HL-60/S4 treated with phorbol 12-myristate 13-acetate at 8.2 ng/mL for 4 days and 3 days (cell line): ENCODE results near the gene LEF1.

Experiments used
- in situ Hi-C: fragments of 300-500 bp; cut with MboI; formaldehyde crosslinking; loops from 2 replicates; pipeline ENCODE4 v1.15.0; 2022; ENCODE audit warnings: low sequenced_read_pairs

The LEF1 gene

DNA sequence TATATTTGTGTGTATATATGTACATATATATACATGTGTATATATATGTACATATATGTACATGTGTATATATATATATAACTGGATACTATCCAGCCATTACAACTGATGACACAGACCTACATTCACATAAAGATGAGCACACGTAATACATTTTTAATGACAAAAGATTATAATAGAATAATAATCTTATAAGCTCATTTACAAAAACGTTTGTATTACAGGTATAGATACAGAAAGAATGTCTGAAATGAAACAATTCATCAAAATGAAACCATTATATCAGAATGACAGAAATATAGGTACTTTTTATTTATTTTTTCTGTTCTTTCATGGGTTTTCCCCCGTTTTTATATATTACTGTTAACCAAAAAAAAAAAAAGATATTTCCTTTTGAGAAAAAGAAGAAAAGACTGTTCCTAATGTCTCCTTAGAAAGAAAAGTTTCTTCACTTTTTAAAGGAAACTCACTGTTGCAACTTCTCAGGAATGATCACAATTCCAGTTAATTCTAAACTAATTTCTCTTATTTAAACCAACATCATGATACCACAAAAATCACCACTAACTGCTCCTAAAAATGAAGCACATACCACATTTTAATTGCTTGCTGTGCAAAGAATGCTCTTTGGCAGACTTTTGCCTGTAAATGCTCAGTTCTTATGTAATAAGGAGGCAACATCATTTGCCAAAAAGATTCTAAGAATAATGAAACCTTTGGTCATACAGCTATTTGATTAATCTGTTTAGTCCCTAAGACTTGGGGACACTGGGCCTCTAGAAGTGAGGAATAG is 18.9 kb downstream of the LEF1 start:
- in situ Hi-C loops, result no loop called here

DNA sequence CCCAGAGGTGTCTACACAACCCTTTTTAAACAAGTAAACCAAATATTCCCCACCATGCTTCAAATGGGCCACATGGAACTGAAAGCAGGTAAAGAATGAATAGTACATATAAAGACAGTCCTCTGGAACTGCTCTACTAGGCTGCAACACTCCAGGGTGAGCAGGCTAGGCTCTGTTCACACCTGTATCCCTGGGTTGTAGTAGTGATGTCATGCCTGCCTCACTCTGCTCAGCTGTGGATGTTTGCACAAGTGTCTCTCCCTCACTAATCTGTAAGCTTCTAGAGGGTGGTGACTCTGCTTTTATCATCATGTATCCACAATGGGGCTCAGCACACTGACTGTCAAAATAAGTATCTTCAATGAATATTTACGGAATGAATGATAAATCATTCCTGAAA is 20.4 kb downstream of the LEF1 start:
- in situ Hi-C loops, result no loop called here

GRCh38 chr4:108146819-108147218 is 21.9 kb downstream of the LEF1 start:
- in situ Hi-C loops, result no loop called here

- in situ Hi-C loops, result no loop called here
Observed at GRCh38 chr4:108146336-108146735, 22.4 kb downstream of the LEF1 start.

DNA sequence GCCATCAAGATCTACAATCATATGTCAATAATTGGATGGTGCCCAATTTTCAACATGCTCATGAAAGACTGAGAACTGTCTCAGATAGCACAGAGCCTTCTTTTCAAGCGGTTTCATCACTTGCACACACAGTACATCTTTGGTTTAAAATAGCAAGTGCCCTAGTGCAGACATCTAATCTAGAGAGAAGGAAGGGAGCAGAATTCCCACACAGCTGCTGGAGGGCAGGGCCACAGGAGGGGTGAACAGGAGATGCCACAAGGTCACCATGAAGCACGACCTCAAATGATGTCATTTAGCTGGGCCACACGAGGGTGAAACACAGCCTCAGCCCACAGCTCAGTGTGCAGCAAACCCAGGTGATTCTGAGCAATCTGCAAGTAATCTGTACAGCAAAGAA is 24.3 kb downstream of the LEF1 start:
- in situ Hi-C loops, result no loop called here

DNA sequence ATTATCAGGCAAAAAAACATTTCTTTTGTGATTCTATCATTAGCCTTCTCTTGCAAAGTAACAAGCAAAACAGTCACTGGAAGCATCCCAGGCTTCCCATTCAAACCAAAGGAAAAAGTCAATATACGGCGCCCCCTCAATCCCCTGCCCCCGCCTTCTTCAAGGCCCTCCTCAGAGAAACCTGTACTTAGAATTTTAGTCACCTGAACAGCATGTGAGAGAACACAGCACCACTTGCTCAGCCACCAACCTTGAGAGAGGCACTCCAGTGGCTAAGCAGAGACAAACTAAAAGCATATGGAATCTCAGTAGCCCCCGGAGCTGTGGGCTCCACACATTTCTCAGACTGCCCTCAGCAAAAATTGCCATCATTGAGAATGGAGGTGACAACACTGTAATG is 25.2 kb downstream of the LEF1 start:
- in situ Hi-C loops, result no loop called here

DNA sequence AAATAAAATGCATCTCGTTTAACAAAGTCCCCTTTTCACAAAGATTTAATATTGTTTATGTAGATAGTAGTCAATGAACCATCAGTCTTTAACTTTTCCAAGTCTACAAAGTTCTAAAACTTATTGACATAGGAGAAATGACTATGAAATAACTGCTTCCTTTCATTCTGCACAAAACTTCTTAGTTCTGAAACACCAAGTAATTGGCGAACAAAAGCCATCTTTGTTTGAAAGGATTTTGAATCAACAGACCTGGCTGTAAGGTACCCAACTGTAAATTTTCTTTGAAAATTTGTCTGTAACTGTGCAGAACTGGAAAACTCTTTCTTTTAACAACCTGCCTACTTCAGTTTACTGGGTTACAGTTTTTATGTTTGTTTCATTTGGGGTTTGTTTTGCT is 25.9 kb downstream of the LEF1 start:
- in situ Hi-C loops, result no loop called here

GRCh38 chr4:108141213-108141950 is 27.4 kb downstream of the LEF1 start:
- in situ Hi-C loops, result no loop called here

DNA sequence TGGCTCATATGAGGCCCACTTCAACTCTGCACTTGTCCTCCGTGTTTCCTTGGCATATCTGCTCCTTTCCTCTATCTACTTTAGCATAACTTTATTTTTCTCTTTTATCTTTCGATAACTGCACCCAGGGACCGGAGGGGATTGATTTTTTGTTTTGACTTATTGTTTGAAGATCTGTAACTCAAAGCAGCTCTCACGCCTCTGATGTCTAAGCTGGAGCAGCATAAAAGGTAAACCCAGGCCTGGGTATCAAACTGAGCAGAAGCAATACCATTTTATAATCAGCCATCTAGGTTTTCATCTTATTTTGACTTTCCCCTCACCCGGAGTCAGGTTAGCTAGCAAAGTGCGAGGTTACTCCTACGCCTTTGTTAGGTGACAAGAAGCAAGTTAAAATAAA is 28.4 kb downstream of the LEF1 start:
- in situ Hi-C loops, result no loop called here

DNA sequence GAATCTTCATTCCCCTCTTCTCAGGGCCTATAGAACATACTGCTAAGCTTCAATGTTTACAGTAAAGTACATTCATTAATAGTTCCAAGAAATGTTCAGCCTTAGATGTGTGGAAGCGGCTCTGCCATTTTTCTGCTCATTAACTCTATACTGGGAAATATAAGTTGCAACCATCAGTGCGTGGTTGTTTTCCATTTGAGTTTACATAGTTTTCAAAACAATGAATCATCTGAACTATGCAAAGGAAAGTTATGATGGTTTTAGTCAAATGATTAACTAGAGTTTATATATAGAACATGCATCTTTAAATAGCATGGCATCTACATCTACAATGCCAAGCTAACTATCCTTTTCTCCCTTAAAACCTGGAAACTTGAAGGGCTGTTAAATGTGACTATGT is 29.6 kb downstream of the LEF1 start:
- in situ Hi-C loops, result no loop called here

- in situ Hi-C loops, result no loop called here
Observed at GRCh38 chr4:108135549-108136209, 33.1 kb downstream of the LEF1 start.

DNA sequence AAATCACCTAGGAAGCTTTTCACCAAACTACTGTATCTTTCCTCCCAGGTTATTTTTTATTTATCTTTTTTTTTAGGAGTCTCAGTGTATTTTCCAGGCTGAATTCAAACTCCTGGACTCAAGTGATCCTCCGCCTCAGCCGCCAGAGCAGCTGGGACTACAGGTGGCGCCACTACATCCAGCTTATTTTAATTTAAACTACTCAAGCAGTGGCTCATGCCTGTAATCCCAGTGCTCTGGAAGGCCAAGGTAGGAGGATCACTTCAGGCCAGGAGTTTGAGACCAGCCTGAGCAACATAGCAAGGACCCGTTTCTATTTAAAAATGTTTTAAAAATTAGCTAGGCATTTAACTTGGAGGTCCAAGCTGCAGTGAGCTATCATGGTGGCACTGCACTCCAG is 37.8 kb downstream of the LEF1 start:
- in situ Hi-C loops, result no loop called here

DNA sequence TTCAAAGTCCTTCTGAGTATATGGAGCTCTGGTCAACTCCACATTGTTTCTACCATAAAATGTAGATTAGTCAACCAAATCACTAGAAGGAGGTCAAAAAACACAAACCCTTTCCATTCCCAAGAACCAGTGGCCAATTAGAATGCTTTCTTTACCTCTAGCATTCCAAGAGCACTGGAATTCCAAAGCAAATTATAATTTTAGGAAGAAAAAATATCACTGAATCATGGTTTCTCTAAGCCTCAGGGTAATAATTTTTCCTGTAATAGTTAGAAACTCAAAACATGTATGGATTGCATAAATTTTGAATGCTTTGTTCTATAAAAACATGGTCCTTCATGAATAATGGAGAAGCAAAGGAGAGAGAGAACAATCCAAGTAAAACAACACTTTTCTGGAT is 39.5 kb downstream of the LEF1 start:
- in situ Hi-C loops, result no loop called here

GRCh38 chr4:108126806-108127205 is 41.9 kb downstream of the LEF1 start:
- in situ Hi-C loops, result no loop called here

DNA sequence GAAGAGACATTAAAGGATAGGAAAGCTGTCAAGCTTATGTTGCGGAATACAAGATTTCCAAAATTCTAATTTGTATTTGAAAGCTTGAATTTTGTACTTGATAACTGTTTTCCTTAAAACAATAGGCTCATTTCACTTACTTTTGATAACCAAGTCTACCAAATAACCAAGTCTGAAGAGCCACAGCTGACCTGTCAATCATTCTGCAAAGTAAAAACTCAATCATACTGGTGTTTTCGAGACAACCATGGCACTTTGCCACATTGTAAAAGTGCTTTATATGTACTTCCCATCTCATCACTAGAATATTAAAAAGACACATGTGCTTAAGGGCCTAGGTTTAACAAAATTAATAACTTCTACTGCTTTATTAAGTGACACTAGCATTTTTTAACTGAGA is 47.9 kb downstream of the LEF1 start:
- in situ Hi-C loops, result no loop called here

DNA sequence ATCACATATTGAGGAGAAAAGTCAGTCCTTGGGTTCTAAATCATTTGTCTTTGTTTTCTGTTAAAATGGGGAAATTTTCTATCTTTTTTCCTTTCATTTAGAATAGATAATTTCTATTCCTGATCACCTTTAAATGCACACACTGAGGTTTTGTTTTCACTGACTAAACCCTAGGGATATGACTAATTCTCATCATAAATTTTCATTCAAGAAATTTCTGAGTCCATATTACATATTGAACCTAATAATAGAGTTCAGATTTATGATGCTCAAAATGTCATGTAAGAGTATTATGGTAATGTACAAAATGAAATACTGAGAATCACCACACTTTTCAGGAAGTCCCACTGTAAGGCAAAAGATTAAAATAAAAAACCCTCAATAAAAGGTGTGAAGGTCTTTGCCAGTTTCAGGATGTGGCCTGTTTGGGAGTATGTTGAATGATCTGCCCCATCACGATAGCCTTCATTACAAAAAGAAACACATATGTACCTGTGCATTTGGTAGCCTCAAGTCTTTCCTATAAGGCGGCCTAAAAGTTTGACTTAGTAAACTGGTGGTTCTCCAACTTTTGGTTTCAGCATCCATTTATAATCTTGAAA is 49.4 kb downstream of the LEF1 start:
- in situ Hi-C loops, result no loop called here

DNA sequence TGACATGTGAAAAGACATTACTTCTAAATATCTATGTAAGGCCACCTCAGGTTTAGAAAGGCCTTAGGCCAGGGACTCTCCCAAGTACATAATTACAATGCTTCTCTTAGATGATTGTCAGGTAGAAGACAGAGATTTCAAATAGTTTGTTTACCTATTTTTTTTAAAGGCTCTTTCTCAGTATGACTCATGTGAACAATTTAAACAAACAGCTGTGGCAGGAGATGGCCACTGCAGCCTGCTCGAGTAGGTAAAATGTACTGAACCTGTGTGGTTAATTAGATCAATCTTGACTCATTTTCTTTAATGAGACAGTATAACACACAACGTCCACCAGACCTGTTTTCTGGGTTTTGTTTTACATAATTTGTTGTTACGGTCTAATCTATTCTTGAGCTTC is 50.2 kb downstream of the LEF1 start:
- in situ Hi-C loops, result no loop called here

DNA sequence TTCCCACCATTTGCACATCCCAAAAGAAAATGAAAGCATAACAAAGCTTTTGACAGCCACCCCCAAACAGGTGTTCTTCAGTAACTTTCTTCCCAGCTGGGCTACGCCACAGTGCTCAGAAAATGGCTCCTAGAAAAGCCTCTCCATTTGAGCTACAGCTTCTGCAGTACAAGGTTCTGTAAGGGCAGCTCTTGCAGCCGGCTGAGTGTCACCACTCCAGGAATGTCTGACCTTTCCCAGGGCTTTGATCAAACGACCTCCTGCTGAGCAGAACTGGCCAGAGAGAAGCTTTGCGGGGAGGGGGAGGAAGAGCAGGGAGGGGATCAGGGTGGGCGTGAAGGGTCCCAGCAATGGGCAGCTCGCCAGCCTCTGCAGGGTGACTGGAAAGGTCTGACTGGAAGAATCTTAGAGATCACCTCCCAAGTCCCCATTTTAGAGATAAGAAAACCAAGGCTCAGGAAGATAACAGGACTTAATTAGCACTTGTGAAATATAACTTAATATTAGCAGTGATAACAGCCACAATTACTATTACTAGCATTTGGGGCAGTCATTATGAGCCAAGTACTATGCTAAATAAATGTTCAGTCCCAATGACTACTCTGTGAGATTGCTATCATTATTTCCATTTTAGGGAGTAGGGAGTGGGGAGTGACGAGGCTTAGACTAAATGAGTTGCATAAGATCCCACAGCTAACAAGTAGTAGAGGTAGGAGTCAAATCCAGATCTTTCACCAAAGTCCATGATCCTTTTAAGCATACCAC is 51.1 kb downstream of the LEF1 start:
- in situ Hi-C loops, result no loop called here

DNA sequence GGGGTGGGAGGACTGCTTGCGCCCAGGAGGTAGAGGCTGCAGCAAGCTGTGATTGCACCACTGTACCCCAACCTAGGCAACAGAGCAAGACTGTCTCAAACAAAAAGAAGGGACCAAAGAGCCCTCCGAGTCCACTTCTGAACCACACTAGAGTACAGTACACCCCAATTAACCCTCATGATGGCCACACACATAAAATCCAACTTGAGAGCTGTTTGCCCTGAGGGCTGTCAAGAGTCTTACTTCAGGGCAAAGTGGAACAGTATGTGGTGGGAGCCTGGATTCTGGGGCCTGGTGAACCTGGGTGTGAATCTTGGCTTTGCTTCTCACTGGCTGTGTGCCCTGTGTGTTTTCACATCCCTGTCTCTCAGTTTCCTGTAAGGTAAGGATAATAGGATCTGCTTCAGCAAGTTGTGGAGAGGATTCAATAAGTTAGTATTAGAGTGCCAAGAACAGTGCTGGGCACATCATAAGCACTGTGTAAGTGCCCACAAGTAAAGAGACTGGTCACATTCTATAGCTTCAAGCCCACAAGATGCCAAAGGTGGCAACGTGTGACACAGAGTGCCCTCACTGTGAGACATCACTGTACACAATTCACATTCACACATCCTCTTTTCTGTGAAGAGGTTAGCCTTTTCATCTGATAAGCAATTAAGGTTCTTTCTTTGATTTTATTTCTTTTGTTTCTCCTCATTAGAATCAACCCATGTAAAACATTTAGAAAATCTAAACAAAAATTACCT is 52.1 kb downstream of the LEF1 start:
- in situ Hi-C loops, result no loop called here

DNA sequence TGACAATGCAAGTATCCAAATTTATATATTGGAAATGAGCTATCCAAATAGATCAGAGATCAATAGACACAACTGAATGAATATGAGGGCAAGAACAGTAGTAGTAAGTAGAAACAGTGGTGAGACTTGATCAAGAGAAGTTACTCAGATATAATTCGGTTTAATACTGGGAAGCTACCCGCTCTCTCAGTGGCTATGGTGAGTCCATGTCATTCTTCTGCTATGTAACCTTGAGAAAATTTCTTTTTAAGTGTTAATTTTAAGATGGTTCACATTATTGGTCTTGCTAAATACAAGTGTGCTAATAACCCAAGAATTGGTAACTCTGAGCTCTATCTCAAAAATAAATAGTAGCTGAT is 53.6 kb downstream of the LEF1 start:
- in situ Hi-C loops, result no loop called here
